HG03095 (cell line): ENCODE results near the gene ENGASE.

Experiments
- ATAC-seq: cut with Tn5 transposase; IDR thresholded peaks from one replicate; pipeline ENCODE4 v1.9.1; 2021; ENCODE audit warnings: moderate library complexity; ENCODE audit not compliant: unreplicated experiment

Gene ENGASE

DNA sequence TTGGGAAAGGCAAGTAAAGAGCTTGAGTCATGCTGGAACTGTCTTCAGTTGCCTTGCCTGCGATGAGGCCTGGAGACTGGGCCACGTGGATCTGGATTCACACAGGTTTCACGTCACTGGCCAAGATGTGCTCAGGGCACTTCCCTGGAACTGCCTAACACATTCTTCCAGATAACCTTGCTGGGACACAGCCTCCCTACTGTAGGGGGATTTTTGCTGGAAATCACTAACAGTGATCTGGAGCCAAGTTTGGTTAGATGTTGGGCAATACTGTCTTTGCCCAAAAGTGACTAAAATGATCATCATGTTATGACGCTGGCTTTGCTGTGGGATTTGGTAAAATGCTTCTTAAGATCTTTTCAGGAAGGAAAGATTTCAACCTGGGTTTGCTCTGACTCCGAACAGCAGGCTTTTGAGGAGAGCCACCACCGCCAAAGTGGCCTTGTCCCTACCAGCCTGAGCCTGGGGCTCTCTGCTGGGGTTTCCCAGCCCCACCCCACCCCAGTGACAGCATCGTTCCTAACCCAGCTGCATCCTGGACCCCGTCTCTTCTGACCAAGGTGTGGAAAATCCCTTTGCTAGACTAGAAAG, 36.0 kb upstream of the ENGASE start:
- ATAC-seq, result no peak

- ATAC-seq, result no peak
Measured at GRCh38 chr17:79039171-79039570, 35.5 kb upstream of the ENGASE start.

DNA sequence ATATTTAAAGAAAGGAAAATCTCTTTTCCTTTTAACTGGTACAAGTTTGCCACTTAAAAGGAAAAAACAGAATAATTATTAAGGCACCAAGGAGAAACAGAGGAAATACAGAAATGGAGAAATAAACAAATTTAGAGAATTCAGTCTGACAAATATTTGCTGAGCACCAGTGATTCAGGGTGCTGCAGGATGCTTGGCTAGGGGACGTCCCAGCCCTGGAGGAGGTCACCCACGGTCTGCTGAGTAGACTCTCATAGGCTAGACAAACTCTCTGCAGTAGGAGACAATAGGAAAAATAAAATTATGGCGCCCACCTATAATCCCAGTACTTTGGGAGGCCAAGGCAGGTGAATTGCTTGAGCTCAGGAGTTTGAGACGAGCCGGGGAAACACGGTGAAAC, 34.7 kb upstream of the ENGASE start:
- no peak for ATAC-seq

DNA sequence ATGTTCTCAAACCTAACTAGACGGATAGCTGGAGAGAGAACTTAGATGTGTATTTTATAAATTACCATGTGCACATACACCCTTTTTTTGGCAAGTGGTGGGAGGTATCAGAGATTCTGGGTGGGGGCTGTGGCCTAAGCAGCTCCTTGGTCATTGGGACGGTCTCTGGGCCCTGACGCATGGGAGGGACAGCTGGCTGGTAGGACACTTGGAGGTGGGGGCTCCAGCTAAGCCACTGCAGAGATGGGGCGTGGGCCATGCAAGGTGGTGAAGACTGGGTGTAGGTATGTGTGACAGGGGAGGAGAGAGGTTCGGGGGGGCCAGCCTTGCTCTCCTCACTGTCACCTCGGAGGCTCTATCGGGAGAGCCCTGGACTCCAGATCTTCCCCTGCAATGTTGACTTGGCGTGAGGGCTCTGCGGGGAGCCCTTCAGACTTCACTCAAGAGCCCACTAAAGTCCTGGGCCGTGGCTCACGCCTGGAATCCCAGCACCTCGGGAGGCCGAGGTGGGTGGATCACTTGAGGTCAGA, 33.5 kb upstream of the ENGASE start:
- ATAC-seq, result no peak

DNA sequence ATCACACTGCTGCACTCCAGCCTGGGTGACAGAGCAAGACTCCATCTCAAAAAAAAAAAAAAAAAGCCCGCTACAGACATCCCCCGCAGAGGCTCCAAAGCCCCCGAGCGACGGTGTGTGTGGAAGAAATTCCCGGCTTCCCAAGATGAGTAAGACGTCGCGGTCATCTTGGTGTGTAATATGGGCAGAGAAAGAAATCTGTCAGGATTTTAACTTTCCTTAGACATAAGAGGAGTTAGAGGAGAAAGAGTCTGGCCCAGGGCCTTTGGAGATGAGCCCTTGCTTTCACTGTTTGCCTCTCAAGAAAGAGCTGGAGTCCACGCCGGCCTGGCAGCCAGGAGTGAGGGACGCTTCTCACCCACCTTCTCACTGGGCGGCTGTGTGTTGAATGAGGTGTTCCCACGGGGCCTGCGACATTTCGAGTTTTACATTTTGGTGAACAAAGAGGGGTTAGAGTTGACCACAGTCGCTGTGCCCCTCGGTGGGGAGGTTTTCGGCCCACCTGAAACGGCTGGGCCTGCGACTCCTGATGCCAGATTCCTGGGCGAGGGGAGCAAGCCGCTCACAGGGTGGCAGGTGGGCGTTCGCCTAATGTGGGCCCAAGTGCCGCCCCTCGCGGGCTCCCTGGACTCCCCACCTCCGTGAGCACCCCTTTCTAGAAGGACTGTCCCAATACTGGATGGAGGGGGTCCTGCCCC, 32.8 kb upstream of the ENGASE start:
- ATAC-seq, result no peak

- ATAC-seq, result no peak
Measured at GRCh38 chr17:79042421-79043190, 32.0 kb upstream of the ENGASE start.

DNA sequence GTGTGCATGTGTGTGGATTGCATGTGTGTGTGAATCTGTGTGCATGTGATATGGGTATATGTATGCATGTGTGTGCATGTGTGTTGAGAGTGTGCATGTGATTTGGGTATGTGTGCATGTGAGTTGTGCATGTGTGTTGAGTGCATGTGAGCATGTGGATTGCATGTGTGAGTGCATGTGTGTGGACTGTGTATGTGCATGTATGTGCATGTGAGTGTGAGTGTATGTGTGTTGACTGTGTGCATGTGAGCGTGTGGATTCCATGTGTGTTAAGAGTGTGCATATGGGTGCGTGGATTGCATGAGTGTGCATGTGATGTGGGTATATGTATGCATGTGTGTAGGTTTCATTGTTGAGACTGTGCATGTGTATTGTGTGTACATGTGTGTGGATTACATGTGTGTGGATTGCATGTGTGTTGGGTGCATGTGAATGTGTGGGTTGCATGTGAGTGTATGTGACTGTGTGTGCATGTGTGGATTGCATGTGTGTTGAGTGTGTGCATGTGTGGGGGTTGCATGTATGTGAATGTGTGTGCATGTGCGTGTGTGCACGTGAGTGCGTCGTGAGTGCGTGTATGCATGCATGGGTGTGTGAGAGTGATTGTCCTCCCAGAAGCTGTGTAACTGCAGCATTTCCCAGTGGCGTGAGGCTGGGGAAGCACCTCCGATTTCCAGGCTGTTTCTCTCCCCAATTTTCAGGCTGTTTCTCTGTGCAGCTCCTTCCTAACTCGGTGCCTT, 31.3 kb upstream of the ENGASE start:
- ATAC-seq, result no peak

DNA sequence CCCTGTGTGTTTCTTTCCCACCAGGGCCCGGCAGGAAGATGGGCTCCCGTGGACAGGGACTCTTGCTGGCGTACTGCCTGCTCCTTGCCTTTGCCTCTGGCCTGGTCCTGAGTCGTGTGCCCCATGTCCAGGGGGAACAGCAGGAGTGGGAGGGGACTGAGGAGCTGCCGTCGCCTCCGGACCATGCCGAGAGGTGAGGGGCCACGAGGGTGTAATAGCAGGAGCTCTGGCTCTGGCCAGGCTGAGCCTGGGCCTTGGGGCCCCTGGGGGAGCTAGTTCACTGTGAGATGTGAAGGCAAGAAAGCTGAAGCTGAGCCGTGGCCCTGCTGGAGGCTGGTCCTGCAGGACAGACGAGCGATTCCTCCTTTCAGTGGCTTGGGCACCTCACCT, 30.7 kb upstream of the ENGASE start:
- no peak for ATAC-seq

- ATAC-seq, result no peak
Measured at GRCh38 chr17:79044462-79044861, 30.2 kb upstream of the ENGASE start.

DNA sequence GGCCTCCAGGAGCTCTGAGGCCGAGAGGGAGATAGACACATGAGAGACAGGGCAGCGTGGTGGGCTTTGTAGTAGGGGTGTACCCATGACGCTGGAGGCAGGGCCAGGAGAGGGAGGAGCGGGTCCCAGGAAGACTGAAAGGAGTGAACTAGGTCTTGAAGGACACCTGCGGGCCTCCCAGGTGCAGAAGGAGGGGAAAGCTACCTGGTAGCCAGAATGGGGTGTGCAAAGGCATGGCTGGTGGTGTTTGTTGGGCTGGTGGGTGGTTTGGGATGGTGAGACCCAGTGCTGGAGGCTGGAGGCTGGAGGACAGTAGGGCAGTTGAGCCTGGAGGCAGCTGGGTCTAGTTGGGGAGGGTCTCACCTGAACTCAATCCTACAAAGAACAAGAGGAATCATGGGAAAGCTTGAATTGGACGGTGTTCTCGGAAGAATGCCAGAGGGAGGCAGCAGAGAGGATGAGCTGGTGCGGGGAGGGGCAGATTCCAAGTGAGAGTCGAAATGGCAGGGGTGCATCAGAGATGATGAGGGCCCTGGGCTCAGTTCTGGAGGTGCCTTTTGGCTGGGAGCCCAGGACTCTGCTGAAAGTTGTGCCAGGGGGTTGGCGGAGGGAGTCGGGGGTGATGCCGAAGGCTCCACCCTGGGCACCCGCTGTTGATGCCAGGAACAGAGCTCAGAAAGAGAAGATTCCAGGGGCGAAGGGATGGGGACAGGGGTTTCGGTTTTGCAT, 29.5 kb upstream of the ENGASE start:
- no peak for ATAC-seq

DNA sequence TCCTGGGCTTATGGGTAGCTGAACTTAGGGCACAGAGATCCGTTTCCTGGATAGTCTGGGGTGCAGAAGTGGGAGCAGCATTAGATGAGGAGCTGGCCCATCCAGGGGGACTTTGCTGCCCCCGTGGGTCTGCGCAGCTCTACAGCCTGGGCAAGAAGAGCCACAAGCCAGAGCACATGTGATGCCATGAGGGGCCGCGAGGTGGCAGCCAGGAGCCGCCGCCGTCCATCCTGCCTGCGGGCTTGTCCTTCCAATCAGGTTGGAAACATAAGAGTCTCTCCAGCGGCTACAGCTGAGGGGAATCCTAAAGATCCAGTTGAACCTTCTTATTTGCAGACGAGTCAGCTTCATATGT, 28.8 kb upstream of the ENGASE start:
- ATAC-seq, result no peak

DNA sequence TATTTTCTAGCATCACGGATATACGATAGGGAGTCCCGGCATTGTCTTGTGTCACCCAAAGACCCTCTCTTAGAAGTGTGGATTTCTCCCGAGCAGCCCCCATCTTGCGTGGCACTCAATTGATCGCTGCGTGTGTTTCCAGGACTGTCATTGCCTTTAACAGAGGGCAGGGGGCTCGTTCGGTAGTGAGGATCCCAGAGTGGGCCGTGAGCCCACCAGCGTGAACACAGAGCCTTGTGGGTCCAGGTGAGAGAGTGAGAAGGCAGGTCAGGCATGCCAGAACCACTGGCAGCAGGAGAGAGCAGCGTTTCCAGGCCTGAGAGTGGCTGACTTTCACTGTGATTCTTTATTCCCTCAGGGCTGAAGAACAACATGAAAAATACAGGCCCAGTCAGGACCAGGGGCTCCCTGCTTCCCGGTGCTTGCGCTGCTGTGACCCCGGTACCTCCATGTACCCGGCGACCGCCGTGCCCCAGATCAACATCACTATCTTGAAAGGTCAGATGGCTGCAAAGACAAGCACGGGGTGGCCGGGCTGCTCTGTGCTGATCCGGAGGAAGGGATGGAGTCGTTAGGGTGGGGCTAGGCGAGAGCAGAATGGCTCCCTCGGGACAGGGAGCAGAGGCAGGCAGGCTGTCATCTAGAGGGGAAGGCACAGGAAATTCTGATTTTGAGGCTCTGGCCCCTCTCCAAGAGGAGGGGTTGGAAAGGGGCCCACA, 28.3 kb upstream of the ENGASE start:
- ATAC-seq, result no peak

GRCh38 chr17:79046916-79047280, 27.7 kb upstream of the ENGASE start:
- ATAC-seq, result no peak

GRCh38 chr17:79047291-79047920, 27.2 kb upstream of the ENGASE start:
- ATAC-seq, result no peak

- no peak for ATAC-seq
Measured at GRCh38 chr17:79047923-79048825, 26.4 kb upstream of the ENGASE start.

GRCh38 chr17:79048826-79049755, 25.5 kb upstream of the ENGASE start:
- ATAC-seq, result no peak

GRCh38 chr17:79049821-79050220, 24.8 kb upstream of the ENGASE start:
- no peak for ATAC-seq

- no peak for ATAC-seq
Measured at GRCh38 chr17:79050551-79050950, 24.1 kb upstream of the ENGASE start.
